Lung (tissue), 12 donors: ENCODE measurements around the gene DIRAS1. TPM values are rescaled to one million over a fixed set of nuclear protein-coding genes. Genes with fewer than 3 reads are reported as not detected.
"Not testable (repeated sequence)": the region's sequence is repeated elsewhere in the genome, so short reads cannot be mapped to it uniquely, and the experiment has no call there.

Experiments
- ATAC-seq: fragments of 200-7000 bp; cut with Tn5 transposase; one replicate; pipeline ENCODE4 v1.9.1; 2020; ENCODE audit warnings: moderate number of reproducible peaks; ENCODE audit not compliant: insufficient read depth, low FRiP score
- DNase-seq, 3 donors: peaks; one replicate each; pipeline ENCODE4 v3.0.0-alpha.2; 2013 to 2017
- H3K27ac ChIP-seq, 2 donors: one replicate each; pipeline ENCODE4 v1.5.1; 2013; ENCODE audit warnings: mild to moderate bottlenecking in 2 of 2, moderate library complexity in 2 of 2, control low read depth in 1 of 2, inconsistent platforms in 1 of 2, low read depth in 1 of 2, low read length in 1 of 2
- H3K27me3 ChIP-seq, 3 donors: one replicate each; pipeline ENCODE4 v1.5.1; 2013; ENCODE audit warnings: low read length in 2 of 3; ENCODE audit not compliant: control insufficient read depth in 3 of 3, insufficient read depth in 3 of 3
- H3K36me3 ChIP-seq, 4 donors: one replicate each; pipeline ENCODE4 v1.5.1; 2013; ENCODE audit warnings: low read length in 4 of 4, mild to moderate bottlenecking in 1 of 4, moderate library complexity in 1 of 4; ENCODE audit not compliant: control insufficient read depth in 4 of 4, insufficient read depth in 4 of 4
- H3K4me1 ChIP-seq, 5 donors: one replicate each; pipeline ENCODE4 v1.5.1; 2013; ENCODE audit warnings: low read length in 5 of 5, mild to moderate bottlenecking in 2 of 5, moderate library complexity in 1 of 5; ENCODE audit not compliant: control insufficient read depth in 5 of 5, insufficient read depth in 5 of 5
- H3K4me3 ChIP-seq: one replicate; pipeline ENCODE4 v1.5.1; 2013; ENCODE audit warnings: mild to moderate bottlenecking, control low read depth, moderate library complexity
- H3K9ac ChIP-seq, 2 donors: one replicate each; pipeline ENCODE4 v1.5.1; 2013; ENCODE audit warnings: low read length in 2 of 2, control low read depth in 1 of 2; ENCODE audit not compliant: insufficient read depth in 1 of 2
- H3K9me3 ChIP-seq, 4 donors: one replicate each; pipeline ENCODE4 v1.5.1; 2013; ENCODE audit warnings: low read length in 3 of 4, mild to moderate bottlenecking in 1 of 4, moderate library complexity in 1 of 4; ENCODE audit not compliant: control insufficient read depth in 4 of 4, insufficient read depth in 3 of 4
- CTCF ChIP-seq: IDR thresholded peaks from 2 replicates; pipeline ENCODE4 v1.5.1; 2012; ENCODE audit warnings: mild to moderate bottlenecking; ENCODE audit errors: control extremely low read depth, extremely low read depth
- WGBS, 2 donors: extraction: QIAGEN DNeasy Blood & Tissue Kit; methylation state at CpG; one replicate each; pipeline ENCODE4 v1.1.7; 2013; 5-methylcytosine and 5-hydroxymethylcytosine counted together
- polyA plus RNA-seq, 2 donors: library from polyadenylated mRNA; stranded (reverse); fragments of 200-250 nt; gene quantifications; one replicate each; pipeline ENCODE4 v1.2.1, GENCODE V29; 2013
- total RNA-seq, 2 donors: library from RNA; depleted of rRNA in 1 of 2; stranded (reverse); fragments of >200 nt in 1 of 2; gene quantifications; one replicate each; pipeline ENCODE4 v1.2.1, GENCODE V29; 2014 to 2021
- donor health status: control.
- donor health status: control.
- donor health status: Bipolar disorder and iron deficiency.
- donor health status: healthy.
- donor health status: DM: yes; HTN: yes; CAD: no.

Gene DIRAS1
- total and polyA plus RNA-seq, 4 donors = 0.37 to 1.2 (median 0.58) TPM

- Histone ChIP-seq H3K36me3 (no peaks in the 10 kb centered on the region), H3K27ac (no peak overlapping the region), H3K9ac (no peak overlapping the region), H3K27me3 (peaks cover 0 to 8% (median 4%) of the 10 kb centered on the region in 3 donors), H3K9me3 (no peaks in the 10 kb centered on the region), H3K4me1 (peaks cover 0 to 2% (median 0%) of the 10 kb centered on the region in 5 donors), H3K4me3 (no peak overlapping the region)
- TF ChIP-seq CTCF = no peak
- 74 to 83% methylated on average over 12 of the region's 12 CpGs for WGBS, 2 donors
- ATAC-seq (no peak), DNase-seq (no peak)
Observed at GRCh38 chr19:2676823-2677222, 44.3 kb downstream of the DIRAS1 start.

GRCh38 chr19:2675892-2676291, 45.3 kb downstream of the DIRAS1 start:
- 58 to 70% methylated on average over 11 of the region's 11 CpGs for WGBS, 2 donors

GRCh38 chr19:2670217-2670616, 51.0 kb downstream of the DIRAS1 start:
- Histone ChIP-seq H3K27me3 (peaks cover 0 to 8% (median 4%) of the 10 kb centered on the region in 3 donors), H3K4me1 (no peaks in the 10 kb centered on the region), H3K4me3 (no peak overlapping the region), H3K36me3 (no peaks in the 10 kb centered on the region), H3K27ac (no peak overlapping the region), H3K9me3 (no peaks in the 10 kb centered on the region), H3K9ac (no peak overlapping the region)
- no peak for ATAC-seq
- 87 to 91% methylated on average over 16 of the region's 16 CpGs for WGBS, 2 donors
- DNase-seq = no peak
- no peak for TF ChIP-seq CTCF

More at GRCh38 chr19:2675892-2676291, 45.3 kb downstream of the DIRAS1 start:
- Histone ChIP-seq H3K9me3 (no peaks in the 10 kb centered on the region), H3K27ac (peak overlapping the region in 1 of 2 donors; percentile 35), H3K4me3 (no peak overlapping the region), H3K27me3 (peaks cover 0 to 8% (median 4%) of the 10 kb centered on the region in 3 donors), H3K4me1 (peaks cover 0 to 2% (median 0%) of the 10 kb centered on the region in 5 donors), H3K9ac (no peak overlapping the region), H3K36me3 (no peaks in the 10 kb centered on the region)
- ATAC-seq (no peak), DNase-seq (no peak)
- TF ChIP-seq CTCF = no peak

- H3K9ac ChIP-seq = no peak overlapping the region
- no peaks in the 10 kb centered on the region for H3K36me3 ChIP-seq
- no peaks in the 10 kb centered on the region for H3K9me3 ChIP-seq
- DNase-seq = no peak
- no peaks in the 10 kb centered on the region for H3K4me1 ChIP-seq
- WGBS, 2 donors = 90 to 93% methylated on average over 15 of the region's 15 CpGs
- no peak overlapping the region for H3K4me3 ChIP-seq
- no peak overlapping the region for H3K27ac ChIP-seq
- no peak for ATAC-seq
- TF ChIP-seq CTCF = no peak
- no peaks in the 10 kb centered on the region for H3K27me3 ChIP-seq
Observed at GRCh38 chr19:2668175-2668763, 52.9 kb downstream of the DIRAS1 start.

- 97% methylated on average over 10 of the region's 10 CpGs for WGBS, 2 donors
- H3K36me3 ChIP-seq, H3K27me3 ChIP-seq, H3K9ac ChIP-seq, H3K4me3 ChIP-seq, DNase-seq, H3K4me1 ChIP-seq, H3K27ac ChIP-seq, ATAC-seq, H3K9me3 ChIP-seq: not testable (repeated sequence)
Observed at GRCh38 chr19:2667349-2667748, 53.8 kb downstream of the DIRAS1 start.
